Neural cell (in vitro differentiated cells): ENCODE data around the gene MBD3L4. TPM values are rescaled to one million over a fixed set of nuclear protein-coding genes. Genes with fewer than 3 reads are reported as not detected.
"Not testable (repeated sequence)": the region's sequence is repeated elsewhere in the genome, so short reads cannot be mapped to it uniquely, and the experiment has no call there.

Experiments
- H2AFZ ChIP-seq: fragments of 200-600, 300-800 bp; sonication (generic), shearing (Covaris generic); 2 replicates; pipeline ENCODE4 v1.6.0; 2014; ENCODE audit warnings: low read depth, mild to moderate bottlenecking, antibody characterized with exemption, low read length, moderate library complexity
- H3F3A ChIP-seq: fragments of 200-600 bp; shearing (Covaris generic); 2 replicates; pipeline ENCODE4 v1.6.1; 2016; ENCODE audit warnings: mild to moderate bottlenecking, moderate library complexity, mixed read lengths, antibody characterized with exemption, low read length; ENCODE audit not compliant: insufficient read depth, poor library complexity, severe bottlenecking
- H3K27ac ChIP-seq: fragments of 200-600, 300-800 bp; sonication (generic), shearing (Covaris generic); 2 replicates; pipeline ENCODE4 v1.5.1; 2014; ENCODE audit warnings: mild to moderate bottlenecking, low read length, moderate library complexity
- H3K27me3 ChIP-seq: fragments of 300-800, 200-600 bp; sonication (generic), shearing (Covaris generic); 2 replicates; pipeline ENCODE4 v1.6.0; 2014; ENCODE audit warnings: mild to moderate bottlenecking, low read depth, low read length, moderate library complexity; ENCODE audit not compliant: insufficient read depth
- H3K36me3 ChIP-seq: fragments of 300-800, 200-600 bp; sonication (generic), shearing (Covaris generic); 2 replicates; pipeline ENCODE4 v1.5.1; 2014; ENCODE audit warnings: mild to moderate bottlenecking, antibody characterized with exemption, low read length, moderate library complexity; ENCODE audit not compliant: insufficient read depth
- H3K4me2 ChIP-seq: fragments of 300-800, 200-600 bp; sonication (generic), shearing (Covaris generic); 2 replicates; pipeline ENCODE4 v1.6.0; 2014; ENCODE audit warnings: mild to moderate bottlenecking, low read length
- H3K4me3 ChIP-seq: fragments of 300-800, 200-600 bp; sonication (generic), shearing (Covaris generic); 2 replicates; pipeline ENCODE4 v1.5.1; 2014; ENCODE audit warnings: mild to moderate bottlenecking, low read length, moderate library complexity
- H3K79me2 ChIP-seq: fragments of 200-600 bp; shearing (Covaris generic); replicated peaks from 2 replicates; pipeline ENCODE4 v1.6.0; 2014; ENCODE audit warnings: mild to moderate bottlenecking, low read length, moderate library complexity; ENCODE audit not compliant: insufficient read depth
- H3K9ac ChIP-seq: fragments of 300-800, 200-600 bp; sonication (generic), shearing (Covaris generic); 2 replicates; pipeline ENCODE4 v1.6.1; 2016; ENCODE audit warnings: mild to moderate bottlenecking, low read length, mixed read lengths
- H3K9me2 ChIP-seq: fragments of 200-600 bp; shearing (Covaris generic); 2 replicates; pipeline ENCODE4 v1.6.1; 2016; ENCODE audit warnings: mild to moderate bottlenecking, low read length, mixed read lengths; ENCODE audit not compliant: insufficient read depth
- H3K9me3 ChIP-seq: fragments of 200-600, 300-800 bp; sonication (generic), shearing (Covaris generic); 2 replicates; pipeline ENCODE4 v1.6.1; 2016; ENCODE audit warnings: mild to moderate bottlenecking, mixed run types, low read length, moderate library complexity, mixed read lengths
- H4K20me1 ChIP-seq: fragments of 200-600 bp; shearing (Covaris generic); 2 replicates; pipeline ENCODE4 v1.6.1; 2016; ENCODE audit warnings: mild to moderate bottlenecking, mixed run types; ENCODE audit not compliant: insufficient read depth
- CTCF ChIP-seq: fragments of 450-650 bp; IDR thresholded peaks from 2 replicates; pipeline ENCODE4 v1.5.1; 2014; ENCODE audit warnings: antibody characterized with exemption, mild to moderate bottlenecking, moderate library complexity; ENCODE audit not compliant: poor library complexity, severe bottlenecking
- EP300 ChIP-seq: fragments of 450-650 bp; conservative IDR thresholded peaks from 2 replicates; pipeline ENCODE4 v1.6.1; 2014; ENCODE audit warnings: antibody characterized with exemption, mild to moderate bottlenecking, moderate library complexity; ENCODE audit not compliant: poor library complexity, severe bottlenecking
- EZH2 ChIP-seq: fragments of 200-600, 300-800 bp; shearing (Covaris generic), sonication (generic); IDR thresholded peaks from 2 replicates; pipeline ENCODE4 v1.6.1; 2014; ENCODE audit warnings: antibody characterized with exemption, low read length, borderline replicate concordance, mild to moderate bottlenecking; ENCODE audit not compliant: insufficient read depth, poor library complexity, severe bottlenecking
- MXI1 ChIP-seq: fragments of 450-650 bp; conservative IDR thresholded peaks from 2 replicates; pipeline ENCODE4 v1.6.1; 2014; ENCODE audit warnings: antibody characterized with exemption, mild to moderate bottlenecking; ENCODE audit not compliant: poor library complexity, severe bottlenecking
- POLR2AphosphoS5 ChIP-seq: IDR thresholded peaks from 2 replicates; pipeline ENCODE4 v1.6.1; 2012
- RAD21 ChIP-seq: fragments of 450-650 bp; conservative IDR thresholded peaks from 2 replicates; pipeline ENCODE4 v1.6.1; 2014; ENCODE audit warnings: antibody characterized with exemption, mild to moderate bottlenecking, moderate library complexity
- REST ChIP-seq: IDR thresholded peaks from 2 replicates; pipeline ENCODE4 v1.6.1; 2012; ENCODE audit warnings: borderline replicate concordance
- SMC3 ChIP-seq: fragments of 450-650 bp; conservative IDR thresholded peaks from 2 replicates; pipeline ENCODE4 v1.6.1; 2014; ENCODE audit warnings: antibody characterized with exemption, mild to moderate bottlenecking, moderate library complexity; ENCODE audit not compliant: poor library complexity
- TAF1 ChIP-seq: IDR thresholded peaks from 2 replicates; pipeline ENCODE4 v1.6.1; 2012; ENCODE audit warnings: low read depth
- polyA plus RNA-seq: library from polyadenylated mRNA; depleted of rRNA; stranded (reverse); fragments of >200 nt; gene quantifications from 2 replicates; pipeline ENCODE4 v1.2.3, GENCODE V29; 2014

The MBD3L4 gene
- polyA plus RNA-seq, 1 donor from 2014 or later = not detected

GRCh38 chr19:7063764-7064418 lies 23.9 kb upstream of the MBD3L4 start:
- no peak for TF ChIP-seq RAD21
- no peak for TF ChIP-seq POLR2AphosphoS5
- TF ChIP-seq CTCF = no peak
- TF ChIP-seq EP300 = no peak
- TF ChIP-seq REST = no peak
- no peak for TF ChIP-seq TAF1
- TF ChIP-seq MXI1 = no peak
- no peak overlapping the region for H2AFZ ChIP-seq
- no peaks in the 10 kb centered on the region for H3K9me3 ChIP-seq

GRCh38 chr19:7063339-7063738 lies 23.4 kb upstream of the MBD3L4 start:
- Histone ChIP-seq H3K9me3 (no peaks in the 10 kb centered on the region), H3K9ac (no peak overlapping the region), H3F3A (no peaks in the 10 kb centered on the region), H3K27me3 (no peaks in the 10 kb centered on the region), H3K4me2 (no peak overlapping the region), H3K36me3 (no peaks in the 10 kb centered on the region), H3K27ac (no peak overlapping the region), H3K9me2 (no peaks in the 10 kb centered on the region), H4K20me1 (no peaks in the 10 kb centered on the region), H2AFZ (no peak overlapping the region), H3K79me2 (no peaks in the 10 kb centered on the region), H3K4me3 (no peak overlapping the region)
- TF ChIP-seq RAD21 = no peak
- TF ChIP-seq TAF1 = no peak
- TF ChIP-seq SMC3 = no peak
- TF ChIP-seq CTCF = no peak
- TF ChIP-seq MXI1 = no peak
- no peak for TF ChIP-seq POLR2AphosphoS5
- TF ChIP-seq EP300 = no peak
- TF ChIP-seq REST = no peak
- TF ChIP-seq EZH2 = no peak

More at GRCh38 chr19:7063764-7064418, 23.9 kb upstream of the MBD3L4 start:
- no peaks in the 10 kb centered on the region for H3K79me2 ChIP-seq
- no peak overlapping the region for H3K4me2 ChIP-seq
- H3K27me3 ChIP-seq = no peaks in the 10 kb centered on the region
- H3F3A ChIP-seq = no peaks in the 10 kb centered on the region
- H3K9ac ChIP-seq = no peak overlapping the region
- no peak overlapping the region for H3K27ac ChIP-seq
- H3K9me2 ChIP-seq = no peaks in the 10 kb centered on the region
- H3K4me3 ChIP-seq = no peak overlapping the region
- H3K36me3 ChIP-seq = no peaks in the 10 kb centered on the region
- no peaks in the 10 kb centered on the region for H4K20me1 ChIP-seq

GRCh38 chr19:7059977-7060376 lies 20.0 kb upstream of the MBD3L4 start:
- H3K36me3 ChIP-seq, H3K9me3 ChIP-seq, H3K4me2 ChIP-seq, H4K20me1 ChIP-seq, H3K27me3 ChIP-seq, H3F3A ChIP-seq, H3K9me2 ChIP-seq, H2AFZ ChIP-seq, H3K27ac ChIP-seq, H3K79me2 ChIP-seq, H3K9ac ChIP-seq, H3K4me3 ChIP-seq: not testable (repeated sequence)
